Kidney capillary endothelial cell (primary cell): Measurements from ENCODE around the gene SCN1B.
"Not testable (repeated sequence)": the region's sequence is repeated elsewhere in the genome, so short reads cannot be mapped to it uniquely, and the experiment has no call there.

ENCODE experiments used
- DNase-seq: peaks from one replicate; pipeline ENCODE4 v3.0.0-alpha.2; 2018; ENCODE audit warnings: low spot score

Gene SCN1B

GRCh38 chr19:35017507-35017906, 12.8 kb upstream of the SCN1B start:
- no peak for DNase-seq

- DNase-seq, result no peak
These were observed 11.9 kb upstream of the SCN1B start for GRCh38 chr19:35018379-35018778.

- no peak for DNase-seq
These were observed 11.1 kb upstream of the SCN1B start for GRCh38 chr19:35019144-35019543.

DNA sequence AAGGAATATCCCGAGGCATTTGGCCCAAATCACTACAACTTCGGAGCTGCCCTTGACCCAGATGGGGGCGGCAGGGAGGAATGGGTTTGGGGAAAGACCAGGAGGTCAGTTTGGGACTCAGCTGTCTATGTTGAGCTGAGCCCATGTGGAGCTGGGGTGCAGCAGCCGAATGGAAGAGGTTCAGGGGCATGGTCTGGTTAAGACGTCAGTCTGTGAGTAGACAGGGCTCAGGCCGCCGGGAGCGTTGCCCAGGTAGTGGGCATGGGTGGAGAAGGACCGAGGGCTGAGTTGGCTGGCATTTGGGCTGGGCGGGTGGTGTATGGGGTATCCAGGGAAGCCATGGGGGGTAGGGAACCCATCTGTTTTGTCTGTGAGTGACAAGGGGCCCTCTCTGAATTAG, 9.3 kb upstream of the SCN1B start:
- DNase-seq, result no peak

- no peak for DNase-seq
These were observed 8.7 kb upstream of the SCN1B start for GRCh38 chr19:35021596-35021995.

- no peak for DNase-seq
These were observed 7.8 kb upstream of the SCN1B start for GRCh38 chr19:35022460-35022859.

GRCh38 chr19:35023428-35023827, 6.8 kb upstream of the SCN1B start:
- DNase-seq, result no peak

DNA sequence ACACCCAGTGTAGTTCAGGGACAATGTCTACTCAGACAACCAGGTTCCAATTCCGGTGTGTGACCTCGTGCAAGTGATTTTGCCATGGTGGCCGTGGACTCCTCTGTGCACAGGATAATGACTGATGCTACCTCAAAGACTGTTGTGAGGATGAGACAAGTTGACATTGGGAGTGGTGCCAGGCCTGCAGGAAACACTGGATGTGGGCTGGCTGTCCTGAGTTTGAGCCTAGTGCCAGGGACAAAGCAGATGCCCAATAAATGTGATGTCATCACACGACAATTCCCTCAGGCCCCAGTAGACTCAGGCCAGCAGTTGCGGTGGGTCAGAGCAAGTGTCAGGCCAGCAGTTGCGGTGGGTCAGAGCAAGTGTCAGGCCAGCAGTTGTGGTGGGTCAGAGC, 6.2 kb upstream of the SCN1B start:
- no peak for DNase-seq

DNA sequence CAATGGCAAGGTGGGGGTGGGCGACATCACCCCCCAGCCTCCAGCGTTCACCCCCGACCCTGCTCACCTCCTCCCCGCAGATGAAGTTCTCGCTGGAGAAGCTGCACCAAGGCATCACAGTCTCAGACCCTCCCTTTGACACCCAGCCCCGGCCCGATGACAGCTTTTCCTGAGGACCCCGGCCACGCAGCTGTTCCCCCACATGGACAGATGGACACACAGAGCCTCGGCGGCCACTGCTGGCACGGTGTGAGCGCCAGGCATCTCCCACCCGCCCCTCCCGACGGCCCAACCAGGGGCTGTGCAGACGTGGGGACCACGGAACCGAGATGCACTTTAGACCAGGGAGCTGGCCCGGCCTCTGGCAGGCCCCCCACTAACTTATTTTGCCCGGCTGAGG, 4.3 kb upstream of the SCN1B start:
- no peak for DNase-seq

DNA sequence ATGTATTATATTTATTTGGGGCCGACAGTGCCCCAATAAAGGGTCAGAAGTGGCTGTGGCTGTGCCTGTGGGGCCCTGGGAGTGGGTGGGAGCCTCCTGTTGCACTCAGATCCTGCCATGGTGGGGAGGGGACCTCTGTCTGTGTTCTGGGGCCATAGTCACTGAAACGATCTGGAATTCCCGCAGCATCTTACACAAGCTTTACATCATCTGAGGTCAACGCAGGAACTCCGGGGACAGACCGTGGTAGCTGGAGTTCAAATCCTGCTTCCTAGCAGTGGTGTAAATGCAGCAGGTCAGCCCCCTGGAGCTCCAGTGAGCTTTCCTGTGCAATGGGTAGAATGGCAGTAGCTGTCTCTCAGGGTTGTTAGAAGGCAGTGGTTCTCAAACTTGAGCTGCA, 3.9 kb upstream of the SCN1B start:
- no peak for DNase-seq

DNA sequence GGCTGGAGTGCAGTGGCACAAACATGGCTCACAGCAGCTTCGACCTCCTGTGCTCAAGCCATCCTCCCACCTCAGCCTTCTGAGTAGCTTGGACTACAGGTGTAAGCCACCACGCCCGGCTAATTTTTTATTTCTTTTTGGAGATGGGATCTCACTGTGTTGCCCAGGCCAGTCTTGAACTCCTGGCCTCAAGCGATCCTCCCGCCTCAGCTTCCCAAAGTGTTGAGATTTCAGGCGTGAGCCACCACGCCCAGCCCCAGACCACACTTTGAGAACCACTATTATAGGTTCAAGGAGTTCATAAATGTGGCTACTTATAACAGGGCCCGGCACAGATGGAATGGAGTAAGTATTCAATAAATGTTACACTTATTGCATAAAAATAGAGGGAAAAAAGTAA, 3.3 kb upstream of the SCN1B start:
- no peak for DNase-seq

- no peak for DNase-seq
These were observed 2.2 kb upstream of the SCN1B start for GRCh38 chr19:35027851-35028599.

- not testable (repeated sequence) for DNase-seq
These were observed 1.7 kb upstream of the SCN1B start for GRCh38 chr19:35028600-35028885.

DNA sequence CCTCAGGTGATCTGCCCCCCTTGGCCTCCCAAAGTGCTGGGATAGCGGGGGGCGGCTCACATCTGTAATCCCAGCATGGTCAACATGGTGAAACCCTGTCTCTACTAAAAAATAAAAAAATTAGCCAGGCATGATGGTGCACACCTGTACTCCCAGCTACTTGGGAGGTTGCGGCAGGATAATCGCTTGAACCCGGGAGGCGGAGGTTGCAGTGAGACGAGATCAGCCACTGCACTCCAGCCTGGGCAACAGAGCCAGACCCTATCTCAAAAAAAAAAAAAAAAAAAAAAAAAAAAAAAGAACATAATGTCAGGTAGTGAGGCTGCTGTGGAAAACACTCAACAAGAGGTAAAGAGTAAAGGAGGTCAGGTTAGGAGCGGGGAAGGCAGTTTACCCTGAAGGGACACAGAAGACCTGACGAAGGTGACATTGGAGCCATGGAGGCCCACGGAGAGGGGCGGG, 964 bp upstream of the SCN1B start:
- DNase-seq, result not testable (repeated sequence)

DNA sequence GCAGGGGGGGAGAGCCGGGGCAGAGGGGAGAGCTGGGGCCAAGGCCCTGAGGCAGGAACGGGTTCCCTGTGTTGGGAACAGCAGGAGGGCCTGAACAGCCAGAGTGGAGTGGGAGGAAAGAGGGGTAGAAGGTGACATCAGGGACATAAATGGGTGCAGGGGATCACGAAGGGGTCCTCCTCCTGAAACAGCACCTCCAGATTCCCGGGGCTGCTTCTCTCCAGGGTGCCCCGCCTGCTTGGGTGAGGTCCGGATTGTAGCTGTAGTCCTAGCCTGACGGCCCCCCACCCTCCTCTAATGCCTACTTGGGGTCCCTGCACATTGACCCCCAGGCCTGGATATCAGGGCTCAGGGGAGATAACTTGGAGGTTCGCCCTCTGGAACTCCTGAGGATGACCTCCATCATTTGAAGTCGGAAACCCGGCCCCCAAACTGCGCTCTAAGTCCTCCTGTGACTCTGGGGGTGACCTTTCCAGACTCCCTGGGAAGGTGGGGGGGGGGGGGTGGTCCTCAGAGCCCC, 473 bp upstream of the SCN1B start:
- no peak for DNase-seq

DNA sequence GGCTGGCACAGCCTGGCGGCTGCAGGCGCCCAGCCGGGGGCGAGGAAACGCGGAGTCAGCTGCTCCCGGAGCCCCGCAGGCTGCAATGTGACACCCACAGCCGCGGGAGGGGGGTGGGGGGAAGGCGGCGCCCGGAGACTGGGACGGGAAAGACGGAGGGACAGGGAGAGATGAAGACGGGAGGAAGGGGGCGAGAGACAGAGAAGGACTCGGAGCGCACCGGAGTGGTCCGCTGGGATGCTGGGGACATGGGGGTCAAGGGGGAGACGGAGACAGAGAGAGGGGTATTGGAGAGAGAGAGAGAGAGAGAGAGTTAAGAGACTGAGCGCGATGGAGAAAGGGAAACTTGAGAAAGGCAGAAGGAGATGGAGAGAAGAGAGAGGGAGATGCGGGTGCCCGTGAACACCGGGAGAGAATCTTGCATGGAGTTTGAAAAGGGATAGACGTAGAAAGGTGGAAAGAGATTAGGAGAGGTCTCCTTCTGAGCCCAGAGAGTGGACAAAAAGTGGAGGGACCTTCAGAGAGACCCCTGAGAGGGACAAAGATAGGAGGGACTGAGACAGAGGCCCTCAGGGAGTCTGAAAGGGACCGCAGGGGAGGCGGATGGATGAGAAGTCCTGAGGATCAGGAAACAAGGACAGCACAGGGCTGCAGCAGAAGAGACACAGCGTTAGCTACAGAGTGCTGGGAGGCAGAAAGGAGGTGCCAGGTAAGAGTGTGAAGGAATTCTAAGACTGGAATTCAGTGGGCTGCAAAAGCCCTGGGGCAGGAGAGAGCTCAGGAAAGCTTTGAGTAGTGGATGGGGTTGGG, 1.0 kb downstream of the SCN1B start:
- DNase-seq, result no peak

- DNase-seq, result no peak
These were observed 2.1 kb downstream of the SCN1B start for GRCh38 chr19:35032356-35032865.

- DNase-seq, result no peak
These were observed 3.1 kb downstream of the SCN1B start for GRCh38 chr19:35033067-35034004.

DNA sequence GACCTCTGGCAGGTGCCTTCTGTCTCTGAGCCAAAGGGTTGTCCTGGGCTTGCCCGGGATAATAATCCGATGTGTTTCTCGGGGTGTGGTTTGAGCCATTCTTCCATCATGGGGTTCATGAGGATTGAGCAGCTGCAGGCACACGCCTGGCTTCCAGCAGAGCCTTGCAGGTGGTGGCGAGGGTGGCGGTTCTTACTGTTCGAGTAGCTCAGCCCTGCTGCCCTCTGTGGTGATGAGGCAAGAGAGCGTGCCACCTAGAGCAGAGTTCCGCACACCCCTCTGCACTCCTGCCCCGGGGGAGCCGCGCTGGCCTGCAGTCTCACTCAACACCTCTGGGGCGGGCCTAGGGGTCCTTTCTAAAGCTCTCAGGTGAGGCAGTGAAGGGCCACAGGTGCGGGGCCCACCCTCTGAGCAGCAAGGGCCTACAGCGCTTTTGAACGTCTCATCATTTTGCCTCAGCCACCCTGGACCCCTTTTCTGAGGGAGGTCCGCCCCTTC, 3.8 kb downstream of the SCN1B start:
- no peak for DNase-seq

GRCh38 chr19:35034588-35035382, 4.5 kb downstream of the SCN1B start:
- DNase-seq, result no peak
